HepG2 (cell line): ENCODE results near the gene TLR6. TPM values are rescaled to one million over a fixed set of nuclear protein-coding genes. Genes with fewer than 3 reads are reported as not detected.

Source experiments
- BCLAF1 ChIP-seq: fragments of 450-650 bp; IDR thresholded peaks from 2 replicates; pipeline ENCODE4 v1.6.1; 2017; ENCODE audit warnings: mild to moderate bottlenecking
- BRCA1 ChIP-seq: sonication (generic); formaldehyde crosslinking; IDR thresholded peaks from 2 replicates; pipeline ENCODE4 v1.4.0; 2020; ENCODE audit warnings: missing genetic modification reagents
- GMEB2 ChIP-seq: IDR thresholded peaks from 2 replicates; pipeline ENCODE4 v1.6.1; 2016; ENCODE audit warnings: missing biosample characterization, missing genetic modification reagents, low read depth
- HDAC1 ChIP-seq: sonication (generic); formaldehyde crosslinking; IDR thresholded peaks from 2 replicates; pipeline ENCODE4 v1.5.1; 2020; ENCODE audit warnings: mild to moderate bottlenecking, missing genetic modification reagents
- HOMEZ ChIP-seq: IDR thresholded peaks from 2 replicates; pipeline ENCODE4 v1.6.1; 2016; ENCODE audit warnings: low read depth
- NCOA1 ChIP-seq: sonication (generic); formaldehyde crosslinking; IDR thresholded peaks from 2 replicates; pipeline ENCODE4 v1.9.0; 2021; ENCODE audit warnings: missing genetic modification reagents
- RXRB ChIP-seq: IDR thresholded peaks from 2 replicates; pipeline ENCODE4 v1.6.1; 2016; ENCODE audit warnings: borderline replicate concordance, missing genetic modification reagents, missing compliant biosample characterization
- SIN3B ChIP-seq: fragments of 150-350 bp; IDR thresholded peaks from 2 replicates; pipeline ENCODE4 v1.6.1; 2014; ENCODE audit warnings: low read length
- SRF ChIP-seq: IDR thresholded peaks from 2 replicates; pipeline ENCODE4 v1.6.1; 2011; ENCODE audit warnings: mild to moderate bottlenecking, low read depth, low read length, moderate library complexity
- ZBTB43 ChIP-seq: sonication (generic); formaldehyde crosslinking; conservative IDR thresholded peaks from 2 replicates; pipeline ENCODE4 v1.4.0; 2020; ENCODE audit warnings: missing genetic modification reagents
- ZNF280B ChIP-seq: sonication (generic); formaldehyde crosslinking; IDR thresholded peaks from 2 replicates; pipeline ENCODE4 v1.5.0; 2020; ENCODE audit warnings: missing genetic modification reagents, mild to moderate bottlenecking, borderline replicate concordance
- ZNF331 ChIP-seq: sonication (generic); formaldehyde crosslinking; IDR thresholded peaks from 2 replicates; pipeline ENCODE4 v1.4.0; 2020; ENCODE audit warnings: missing genetic modification reagents
- ZNF414 ChIP-seq: sonication (generic); formaldehyde crosslinking; IDR thresholded peaks from 2 replicates; pipeline ENCODE4 v1.5.0; 2020; ENCODE audit warnings: missing genetic modification reagents
- ZNF552 ChIP-seq: sonication (generic); formaldehyde crosslinking; IDR thresholded peaks from 2 replicates; pipeline ENCODE4 v1.9.0; 2022; ENCODE audit warnings: missing genetic modification reagents, mild to moderate bottlenecking, borderline replicate concordance
- ZNF562 ChIP-seq: sonication (generic); formaldehyde crosslinking; IDR thresholded peaks from 2 replicates; pipeline ENCODE4 v1.8.0; 2022; ENCODE audit warnings: missing genetic modification reagents, borderline replicate concordance
- ZNF660 ChIP-seq: sonication (generic); formaldehyde crosslinking; IDR thresholded peaks from 2 replicates; pipeline ENCODE4 v1.5.1; 2020; ENCODE audit warnings: mild to moderate bottlenecking, low read depth, missing genetic modification reagents, borderline replicate concordance
- ZNF75D ChIP-seq: sonication (generic); formaldehyde crosslinking; IDR thresholded peaks from 2 replicates; pipeline ENCODE4 v1.8.1; 2023; ENCODE audit warnings: missing genetic modification reagents, mild to moderate bottlenecking, borderline replicate concordance
- ZNF761 ChIP-seq: sonication (generic); formaldehyde crosslinking; conservative IDR thresholded peaks from 2 replicates; pipeline ENCODE4 v1.4.0; 2020; ENCODE audit warnings: mild to moderate bottlenecking, missing genetic modification reagents
- ZNF781 ChIP-seq: sonication (generic); formaldehyde crosslinking; IDR thresholded peaks from 2 replicates; pipeline ENCODE4 v1.5.1; 2020; ENCODE audit warnings: borderline replicate concordance, mild to moderate bottlenecking, missing genetic modification reagents; ENCODE audit errors: not compliant biosample characterization
- ZNF816 ChIP-seq: sonication (generic); formaldehyde crosslinking; IDR thresholded peaks from 2 replicates; pipeline ENCODE4 v1.8.0; 2022; ENCODE audit warnings: missing genetic modification reagents, mild to moderate bottlenecking, borderline replicate concordance
- polyA plus RNA-seq, 8 experiments: library from polyadenylated mRNA; depleted of rRNA in 3 of 8; stranded (reverse) in 7 of 8; unstranded in 1 of 8; fragments of >200 nt; fragmentation: Illumina TruSeq in 4 of 8; extraction: Trizol in 4 of 8; gene quantifications; 2 replicates each; pipeline versions ENCODE4 v1.2.1 to v1.2.3, GENCODE V29; 2011 to 2016; ENCODE audit warnings: low read depth in 4 of 8, missing spikeins in 1 of 8, mixed read lengths in 1 of 8; ENCODE audit not compliant: insufficient read depth in 1 of 8
- total RNA-seq, 5 experiments: library from RNA; depleted of rRNA; stranded (reverse); fragments of >200 nt; fragmentation: Illumina TruSeq; extraction: Trizol; gene quantifications; 2 replicates each; pipeline ENCODE4 v1.2.3, GENCODE V29; 2016; ENCODE audit warnings: low read depth in 1 of 5

TLR6 gene
- total and polyA plus RNA-seq, 2 of the 13 experiments (the other 11 are each of a cell fraction or from before 2014, with no cell fraction given) = 0.33 to 0.71 TPM

- no peak for TF ChIP-seq BCLAF1
- TF ChIP-seq ZNF552 (CRISPR knock-in tag) = no peak
- peak; percentile 62; the same call in 1 of the 2 replicates for TF ChIP-seq ZNF816
- no peak for TF ChIP-seq ZNF781 (CRISPR knock-in tag)
- TF ChIP-seq HDAC1 (CRISPR knock-in tag) = peak; percentile 19; the same call in 1 of the 2 replicates
- TF ChIP-seq SRF = no peak
- TF ChIP-seq GMEB2 (CRISPR knock-in tag) = no peak
- no peak for TF ChIP-seq NCOA1 (CRISPR knock-in tag)
- peak; percentile 94 for TF ChIP-seq RXRB (CRISPR knock-in tag)
- no peak for TF ChIP-seq SIN3B
- TF ChIP-seq BRCA1 (CRISPR knock-in tag) = no peak
- TF ChIP-seq ZNF761 (CRISPR knock-in tag) = no peak
- TF ChIP-seq HOMEZ (CRISPR knock-in tag) = peak; percentile 13; the same call in 1 of the 2 replicates
- TF ChIP-seq ZNF414 (CRISPR knock-in tag) = no peak
- 0 out of 2 replicates have a peak, but pooled peaks have one; percentile 50 for TF ChIP-seq ZBTB43 (CRISPR knock-in tag)
- TF ChIP-seq ZNF562 (CRISPR knock-in tag) = no peak
- TF ChIP-seq ZNF280B (CRISPR knock-in tag) = no peak
- no peak for TF ChIP-seq ZNF660 (CRISPR knock-in tag)
- TF ChIP-seq ZNF331 = peak; percentile 57
- TF ChIP-seq ZNF75D (CRISPR knock-in tag) = no peak
These were observed 47.6 kb upstream of the TLR6 start (continued) for GRCh38 chr4:38904090-38904666.
